ENCODE data around the gene IPPK. TPM values are rescaled to one million over a fixed set of nuclear protein-coding genes. Genes with fewer than 3 reads are reported as not detected.

The IPPK gene
- total and polyA plus RNA-seq, 2 of the 8 experiments (the other 6 are each of a cell fraction or from before 2014, with no cell fraction given): 10.5 to 13.6 TPM

GRCh38 chr9:92616655-92617111 is 53.2 kb downstream of the IPPK start:
- Histone ChIP-seq H3K79me1 (ENCODE audit: low read depth, low read length) (no peaks in the 10 kb centered on the region), H2BK120ac (replicated peaks; ENCODE audit: low read depth, low read length) (no peak overlapping the region), H4K91ac (replicated peaks; ENCODE audit: insufficient read length, low read length) (no peak overlapping the region), H3K79me2 (ENCODE audit: control insufficient read depth in 1 of 2, insufficient read depth in 2 of 2, low read length in 2 of 2) (no peaks in the 10 kb centered on the region), H3K27ac (ENCODE audit: low read depth, low read length) (no peak overlapping the region), H3K14ac (ENCODE audit: insufficient read length) (no peak overlapping the region), H2BK15ac (ENCODE audit: low read length) (no peak overlapping the region), H2BK12ac (ENCODE audit: low read depth, low read length) (no peak overlapping the region), H3K9me3 (ENCODE audit: insufficient read depth in 2 of 2, low read depth in 1 of 2, low read length in 1 of 2) (no peaks in the 10 kb centered on the region), H3K23ac (ENCODE audit: insufficient read length) (no peak overlapping the region), H3K4ac (replicated peaks; ENCODE audit: insufficient read length, low read depth, low read length) (no peak overlapping the region), H3K4me3 (ENCODE audit: extremely low read depth in 1 of 4, insufficient read depth in 2 of 4, low read depth in 3 of 4, low read length in 4 of 4) (no peak overlapping the region), H2BK20ac (ENCODE audit: low read length) (no peak overlapping the region), H3K9ac (replicated peaks in 1 of 4; ENCODE audit: extremely low read depth in 1 of 4, low read depth in 3 of 4, low read length in 3 of 4) (no peak overlapping the region), H3K27me3 (replicated peaks in 1 of 4; ENCODE audit: control insufficient read depth in 3 of 4, extremely low read depth in 1 of 4, insufficient read depth in 3 of 4, low read length in 3 of 4) (no peaks in the 10 kb centered on the region), H3K18ac (ENCODE audit: extremely low read depth, low read length) (no peak overlapping the region), H3K4me1 (replicated peaks in 1 of 4; ENCODE audit: control insufficient read depth in 3 of 4, insufficient read depth in 4 of 4, low read length in 3 of 4) (no peaks in the 10 kb centered on the region), H3K36me3 (ENCODE audit: control insufficient read depth in 2 of 4, insufficient read depth in 4 of 4, low read length in 3 of 4) (peaks cover 5 to 21% (median 13%) of the 10 kb centered on the region in 4 experiments; a peak in 6 of 8 replicates), H3K56ac (replicated peaks; ENCODE audit: insufficient read length, low read depth, low read length) (no peak overlapping the region), H3K23me2 (ENCODE audit: low read depth, low read length) (no peaks in the 10 kb centered on the region), H3K4me2 (ENCODE audit: insufficient read depth in 1 of 2, low read depth in 2 of 2, low read length in 2 of 2) (no peak overlapping the region), H2AFZ (ENCODE audit: low read length) (no peak overlapping the region), H2AK5ac (ENCODE audit: low read depth, low read length) (no peak overlapping the region), H4K5ac (ENCODE audit: insufficient read length, low read depth, low read length) (no peak overlapping the region), H2BK5ac (ENCODE audit: low read depth, low read length) (no peak overlapping the region), H4K20me1 (replicated peaks in 1 of 2; ENCODE audit: control insufficient read depth in 1 of 2, insufficient read depth in 2 of 2, low read length in 2 of 2) (peaks cover 0 to 2% of the 10 kb centered on the region in 2 experiments), H4K8ac (ENCODE audit: extremely low read depth, insufficient read depth, low read length) (no peak overlapping the region)
- no peak for FAIRE-seq
- DNase-seq (ENCODE audit: low read depth in 1 of 2, low spot score in 2 of 2): no peak
- 95% methylated on average over 11 of the region's 11 CpGs; no CpG with 5 or more reads in 1 of the 2 experiments for WGBS, 2 experiments (ENCODE audit: extremely low coverage in 1 of 2, insufficient coverage in 1 of 2, insufficient read length in 1 of 2, insufficient replicate concordance in 2 of 2, low coverage in 1 of 2, low lambda C conversion rate in 2 of 2, missing lambda C conversion rate in 1 of 2)
- ChIA-PET POLR2A (ENCODE audit: partially characterized antibody) (interaction anchor here (1.4 to 1.7 kb wide), 3 partner anchors 15 to 362 kb away, joined by 4 read pairs; partner anchors contain the start of genes CENPP and NOL8), CTCF (ENCODE audit: partially characterized antibody) (interaction anchor here (1.2 to 2.4 kb wide), 2 partner anchors 9 to 18 kb away, joined by 4 to 12 read pairs; no protein-coding TSS in a partner anchor)
- TF ChIP-seq SP1 (IDR thresholded peaks at IDR 0.05; ENCODE audit: low read depth, low read length) (no peak), BRCA1 (IDR thresholded peaks at IDR 0.05; ENCODE audit: low read depth, low read length) (no peak), EGR1 (IDR thresholded peaks at IDR 0.05; ENCODE audit: borderline replicate concordance, low read depth, low read length) (no peak), TAF1 (IDR thresholded peaks at IDR 0.05; ENCODE audit: low read depth, low read length) (no peak), MAFK (IDR thresholded peaks at IDR 0.05; ENCODE audit: low read depth, low read length) (no peak), CEBPB (IDR thresholded peaks at IDR 0.05; ENCODE audit: low read depth, low read length) (no peak), SRF (IDR thresholded peaks at IDR 0.05; ENCODE audit: low read depth, low read length) (no peak), RNF2 (IDR thresholded peaks at IDR 0.05; ENCODE audit: borderline replicate concordance, low read depth, low read length, missing control alignments, poor library complexity, severe bottlenecking) (no peak), YY1 (IDR thresholded peaks at IDR 0.05; ENCODE audit: low read depth, low read length) (no peak), USF2 (IDR thresholded peaks at IDR 0.05; ENCODE audit: low read length) (no peak), RXRA (IDR thresholded peaks at IDR 0.05; ENCODE audit: insufficient read depth, low read depth, low read length) (no peak), NANOG (IDR thresholded peaks at IDR 0.05; ENCODE audit: insufficient read depth, low read depth, low read length, poor library complexity, severe bottlenecking) (no peak), RAD21 (IDR thresholded peaks at IDR 0.05 in 1 of 2, conservative IDR thresholded peaks at IDR 0.05 in 1 of 2; ENCODE audit: low read depth in 2 of 2, low read length in 2 of 2) (no peak)

Data from H1 (cell line).